Measurements from ENCODE around the gene PABPC5.

PABPC5 gene

GRCh38 chrX:91434351-91435168, at the start of gene PABPC5:
TSS of gene PABPC5 (plus strand) at chrX:91434839. CDS start at chrX:91435578, 739 bp downstream.
- DNase-seq: no peak

GRCh38 chrX:91389026-91389425, 45.6 kb upstream of the PABPC5 start:
- no peak for DNase-seq

GRCh38 chrX:91414713-91415112, 19.9 kb upstream of the PABPC5 start:
- DNase-seq: no peak

DNA sequence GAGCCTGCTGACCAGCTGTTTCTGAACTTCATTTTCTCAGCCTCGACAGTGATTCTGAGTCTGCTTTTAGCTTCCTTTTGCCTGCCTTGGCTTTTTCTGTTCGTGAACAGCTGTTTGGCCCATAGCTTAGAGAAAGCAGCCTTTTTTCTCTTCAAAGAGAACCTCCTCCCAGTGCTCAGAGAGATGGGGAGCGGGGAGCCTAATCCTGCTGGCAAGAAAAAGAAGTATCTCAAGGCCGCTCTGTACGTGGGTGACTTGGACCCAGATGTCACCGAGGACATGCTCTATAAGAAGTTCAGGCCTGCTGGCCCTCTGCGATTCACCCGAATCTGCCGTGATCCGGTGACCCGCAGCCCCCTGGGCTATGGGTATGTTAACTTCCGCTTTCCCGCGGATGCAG, 756 bp downstream of the PABPC5 start:
- DNase-seq: no peak

All from activated T-cell treated with anti-CD3 and anti-CD28 coated beads for 4 hours (primary cell).